ENCODE data around the gene PSMA8. TPM values are rescaled to one million over a fixed set of nuclear protein-coding genes. Genes with fewer than 3 reads are reported as not detected.
A peak's percentile ranks its signal among the peaks of the same experiment; 100 is the strongest.

PSMA8 gene
- total RNA-seq, 1 donor from 2014 or later = 0.89 TPM

GRCh38 chr18:26175481-26175880 lies 41.8 kb downstream of the PSMA8 start:
- DNase-seq (no peak), ATAC-seq (ENCODE audit: low read depth) (no peak)
- Mint-ChIP-seq H3K9me3 (no peaks in the 10 kb centered on the region), H3K4me3 (no peak overlapping the region), H3K36me3 (ENCODE audit: low read depth) (no peaks in the 10 kb centered on the region), H3K4me1 (no peaks in the 10 kb centered on the region), H3K27me3 (no peaks in the 10 kb centered on the region), H3K27ac (no peak overlapping the region)
- ChIA-PET POLR2A (no interaction called here), CTCF (no interaction called here)
- intact Hi-C loops (cut with micrococcal nuclease) = no loop called here
- TF ChIP-seq CTCF (IDR thresholded peaks at IDR 0.05) = no peak

- Mint-ChIP-seq H3K4me3 (no peak overlapping the region), H3K27ac (no peak overlapping the region), H3K9me3 (no peaks in the 10 kb centered on the region), H3K4me1 (peaks cover 4% of the 10 kb centered on the region), H3K27me3 (no peaks in the 10 kb centered on the region), H3K36me3 (ENCODE audit: low read depth) (no peaks in the 10 kb centered on the region)
- no peak for TF ChIP-seq CTCF (IDR thresholded peaks at IDR 0.05)
- intact Hi-C loops (cut with micrococcal nuclease) = no loop called here
- DNase-seq (no peak), ATAC-seq (ENCODE audit: low read depth) (no peak)
- POLR2A ChIA-PET = no interaction called here
- CTCF ChIA-PET = no interaction called here
Observed at GRCh38 chr18:26176134-26176533, 42.5 kb downstream of the PSMA8 start.

- peak; percentile 18 for ATAC-seq (ENCODE audit: low read depth)
- peak overlapping the region; percentile 52 for H3K4me3 Mint-ChIP-seq
- ChIA-PET CTCF (no interaction called here), POLR2A (no interaction called here)
- TF ChIP-seq CTCF (IDR thresholded peaks at IDR 0.05) = no peak
- H3K36me3 Mint-ChIP-seq (ENCODE audit: low read depth) = no peaks in the 10 kb centered on the region
- no peaks in the 10 kb centered on the region for H3K9me3 Mint-ChIP-seq
- peaks cover 16% of the 10 kb centered on the region for H3K4me1 Mint-ChIP-seq
- intact Hi-C loops (cut with micrococcal nuclease) = no loop called here
- DNase-seq = no peak
- peak overlapping the region; percentile 19 for H3K27ac Mint-ChIP-seq
- no peaks in the 10 kb centered on the region for H3K27me3 Mint-ChIP-seq
Observed at GRCh38 chr18:26181343-26181826, 47.7 kb downstream of the PSMA8 start.

GRCh38 chr18:26183395-26184112 lies 49.9 kb downstream of the PSMA8 start:
- Mint-ChIP-seq H3K36me3 (ENCODE audit: low read depth) (no peaks in the 10 kb centered on the region), H3K4me1 (peaks cover 16% of the 10 kb centered on the region), H3K4me3 (no peak overlapping the region), H3K27me3 (no peaks in the 10 kb centered on the region), H3K9me3 (no peaks in the 10 kb centered on the region), H3K27ac (no peak overlapping the region)
- CTCF ChIA-PET = no interaction called here
- POLR2A ChIA-PET = no interaction called here
- DNase-seq (no peak), ATAC-seq (ENCODE audit: low read depth) (no peak)
- no peak for TF ChIP-seq CTCF (IDR thresholded peaks at IDR 0.05)
- intact Hi-C loops (cut with micrococcal nuclease) = no loop called here

GRCh38 chr18:26185267-26185666 lies 51.6 kb downstream of the PSMA8 start:
- H3K36me3 Mint-ChIP-seq (ENCODE audit: low read depth) = no peaks in the 10 kb centered on the region
- ChIA-PET CTCF (no interaction called here), POLR2A (no interaction called here)
- ATAC-seq (ENCODE audit: low read depth) = no peak
- no peak for TF ChIP-seq CTCF (IDR thresholded peaks at IDR 0.05)
- no peaks in the 10 kb centered on the region for H3K9me3 Mint-ChIP-seq
- no peak for DNase-seq
- H3K4me1 Mint-ChIP-seq = peaks cover 29% of the 10 kb centered on the region
- H3K4me3 Mint-ChIP-seq = no peak overlapping the region
- H3K27ac Mint-ChIP-seq = no peak overlapping the region
- H3K27me3 Mint-ChIP-seq = no peaks in the 10 kb centered on the region
- intact Hi-C loops (cut with micrococcal nuclease) = no loop called here

Data from activated B cell treated with CpG ODN at 0.5 μM for 24 hours (primary cell).